HEK293 (cell line): Measurements from ENCODE around the gene PPDPF.

Source experiments
- CTCF ChIA-PET: fragments of 350-600 bp; formaldehyde crosslinking; extraction: SDS; loops from one replicate; lab custom pipeline; 2021; ENCODE audit warnings: antibody characterized with exemption; lab: Yijun Ruan, JAX
- POLR2A ChIA-PET: fragments of 300-600 bp; formaldehyde crosslinking; extraction: SDS; loops from one replicate; lab custom pipeline; 2020; ENCODE audit warnings: antibody characterized with exemption, inconsistent platforms; lab: Yijun Ruan, JAX
- H3K27ac ChIP-seq: fragments of 200-500 bp; sonication (Bioruptor generic); 2 replicates; pipeline ENCODE4 v1.5.1; 2014; ENCODE audit warnings: low read depth, low read length, control low read depth, inconsistent platforms; ENCODE audit errors: extremely low read depth
- H3K36me3 ChIP-seq, 2 experiments: fragments of 200-500 bp in 1 of 2; sonication (Bioruptor generic) in 1 of 2; 1 replicate in 1 of 2; 2 replicates in 1 of 2; pipeline ENCODE4 v1.5.1; 2014 to 2017; ENCODE audit warnings: inconsistent platforms in 2 of 2, low read length in 2 of 2; ENCODE audit not compliant: control insufficient read depth in 2 of 2, insufficient read depth in 1 of 2
- H3K4me1 ChIP-seq: fragments of 200-500 bp; sonication (Bioruptor generic); 2 replicates; pipeline ENCODE4 v1.5.1; 2014; ENCODE audit warnings: mild to moderate bottlenecking, low read length, inconsistent platforms; ENCODE audit not compliant: control insufficient read depth, insufficient read depth
- H3K4me3 ChIP-seq: 2 replicates; pipeline ENCODE4 v1.5.1; 2011; ENCODE audit warnings: low read depth, mild to moderate bottlenecking, control low read depth, low read length, moderate library complexity
- H3K9me3 ChIP-seq: fragments of 200-500 bp; sonication (Bioruptor generic); 2 replicates; pipeline ENCODE4 v1.5.1; 2014; ENCODE audit warnings: low read depth, low read length, inconsistent platforms; ENCODE audit not compliant: control insufficient read depth, insufficient read depth
- HOXC10 ChIP-seq: sonication (generic); formaldehyde crosslinking; IDR thresholded peaks from 2 replicates; pipeline ENCODE4 v1.8.1; 2023; ENCODE audit warnings: mild to moderate bottlenecking, missing genetic modification reagents
- PRDM1 ChIP-seq: fragments of 450-650 bp; formaldehyde crosslinking; IDR thresholded peaks from 2 replicates; pipeline ENCODE4; 2016; ENCODE audit warnings: missing biosample characterization, missing genetic modification characterization
- REPIN1 ChIP-seq: fragments of 450-650 bp; formaldehyde crosslinking; IDR thresholded peaks from 2 replicates; pipeline ENCODE4 v1.5.1; 2017; ENCODE audit warnings: missing biosample characterization, missing genetic modification characterization, low read depth
- ZNF146 ChIP-seq: fragments of 450-650 bp; formaldehyde crosslinking; IDR thresholded peaks from 2 replicates; pipeline ENCODE4 v1.5.1; 2016; ENCODE audit warnings: missing biosample characterization, missing genetic modification characterization
- ZNF223 ChIP-seq: fragments of 450-650 bp; formaldehyde crosslinking; IDR thresholded peaks from 2 replicates; pipeline ENCODE4 v1.5.1; 2016; ENCODE audit warnings: missing biosample characterization, missing genetic modification characterization
- ZNF23 ChIP-seq: fragments of 450-650 bp; formaldehyde crosslinking; IDR thresholded peaks from 2 replicates; pipeline ENCODE4 v1.5.1; 2016; ENCODE audit warnings: missing biosample characterization, missing genetic modification characterization, borderline replicate concordance
- ZNF350 ChIP-seq: fragments of 450-650 bp; formaldehyde crosslinking; IDR thresholded peaks from 2 replicates; pipeline ENCODE4 v1.5.0; 2017; ENCODE audit warnings: missing biosample characterization, mild to moderate bottlenecking, missing genetic modification characterization
- ZNF473 ChIP-seq: fragments of 450-650 bp; formaldehyde crosslinking; IDR thresholded peaks from 2 replicates; pipeline ENCODE4 v1.5.1; 2017; ENCODE audit warnings: missing biosample characterization, missing genetic modification characterization
- ZNF560 ChIP-seq: fragments of 450-650 bp; formaldehyde crosslinking; IDR thresholded peaks from 2 replicates; pipeline ENCODE4 v1.5.1; 2017; ENCODE audit warnings: missing biosample characterization, missing genetic modification characterization, borderline replicate concordance
- ZNF629 ChIP-seq: fragments of 450-650 bp; formaldehyde crosslinking; IDR thresholded peaks from 2 replicates; pipeline ENCODE4 v1.5.1; 2017; ENCODE audit warnings: missing biosample characterization, missing genetic modification characterization
- ZNF76 ChIP-seq: fragments of 450-650 bp; formaldehyde crosslinking; IDR thresholded peaks from 2 replicates; pipeline ENCODE4; 2016; ENCODE audit warnings: low read depth, missing biosample characterization, missing genetic modification characterization, borderline replicate concordance
- ZNF777 ChIP-seq: fragments of 450-650 bp; formaldehyde crosslinking; IDR thresholded peaks from 2 replicates; pipeline ENCODE4 v1.5.1; 2017; ENCODE audit warnings: missing biosample characterization, missing genetic modification characterization, borderline replicate concordance
- TF ChIP-seq, protein P1 (sequence below): fragments of 450-650 bp; formaldehyde crosslinking; IDR thresholded peaks from 2 replicates; pipeline ENCODE4 v1.5.1; 2016; ENCODE audit warnings: missing biosample characterization, missing genetic modification characterization
- TF ChIP-seq, protein P2 (sequence below): fragments of 450-650 bp; formaldehyde crosslinking; IDR thresholded peaks from 2 replicates; pipeline ENCODE4 v1.5.1; 2016; ENCODE audit warnings: missing biosample characterization, missing genetic modification characterization
- TF ChIP-seq, protein P3 (sequence below): fragments of 450-650 bp; formaldehyde crosslinking; IDR thresholded peaks from 2 replicates; pipeline ENCODE4 v1.5.1; 2016; ENCODE audit warnings: missing biosample characterization, missing genetic modification characterization
- TF ChIP-seq, protein P4 (sequence below): fragments of 450-650 bp; formaldehyde crosslinking; IDR thresholded peaks from 2 replicates; pipeline ENCODE4 v1.5.1; 2016; ENCODE audit warnings: missing biosample characterization, missing genetic modification characterization

The PPDPF gene

DNA sequence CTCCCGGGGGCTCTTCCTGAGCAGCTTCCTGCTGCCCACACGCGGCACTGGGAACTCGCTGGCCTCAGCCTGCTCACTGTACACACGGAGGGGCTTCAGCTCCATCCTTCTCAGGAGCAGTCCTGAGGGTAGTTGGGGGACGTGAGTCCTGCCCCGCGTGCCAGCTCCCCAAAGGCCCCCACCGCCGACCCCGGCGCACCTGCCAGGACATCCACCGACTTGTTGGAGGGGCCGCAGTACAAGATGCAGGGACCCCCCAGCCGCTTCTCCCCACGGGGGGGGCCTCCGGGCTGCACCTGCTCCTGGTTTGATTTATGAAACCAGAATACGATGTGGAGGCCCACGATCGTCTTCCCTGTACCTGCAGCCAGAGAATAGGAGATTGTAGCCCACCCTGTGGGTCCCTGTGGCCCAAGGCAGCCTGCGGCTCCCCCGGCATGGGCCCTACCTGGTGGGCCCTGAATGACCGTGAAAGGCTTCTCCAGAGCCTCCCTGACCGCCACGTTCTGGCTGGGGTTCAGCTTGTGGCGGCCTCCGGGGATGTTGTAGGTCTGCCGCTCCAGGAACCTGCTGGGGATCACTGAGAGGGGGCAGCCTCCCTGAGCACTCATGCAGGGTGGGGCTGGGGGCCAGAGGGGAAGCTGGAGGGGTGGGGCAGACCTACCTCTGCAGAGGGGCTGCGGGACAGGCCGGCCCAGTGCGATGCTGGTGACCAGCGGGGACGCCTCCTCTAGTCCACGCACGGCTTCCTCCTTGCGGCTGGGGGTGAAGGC, 41.2 kb downstream of the PPDPF start:
- H3K36me3 ChIP-seq: peaks cover 0 to 41% of the 10 kb centered on the region in 2 experiments; a peak in 1 of 3 replicates
- H3K4me3 ChIP-seq: no peak overlapping the region
- TF ChIP-seq, protein P1, sequence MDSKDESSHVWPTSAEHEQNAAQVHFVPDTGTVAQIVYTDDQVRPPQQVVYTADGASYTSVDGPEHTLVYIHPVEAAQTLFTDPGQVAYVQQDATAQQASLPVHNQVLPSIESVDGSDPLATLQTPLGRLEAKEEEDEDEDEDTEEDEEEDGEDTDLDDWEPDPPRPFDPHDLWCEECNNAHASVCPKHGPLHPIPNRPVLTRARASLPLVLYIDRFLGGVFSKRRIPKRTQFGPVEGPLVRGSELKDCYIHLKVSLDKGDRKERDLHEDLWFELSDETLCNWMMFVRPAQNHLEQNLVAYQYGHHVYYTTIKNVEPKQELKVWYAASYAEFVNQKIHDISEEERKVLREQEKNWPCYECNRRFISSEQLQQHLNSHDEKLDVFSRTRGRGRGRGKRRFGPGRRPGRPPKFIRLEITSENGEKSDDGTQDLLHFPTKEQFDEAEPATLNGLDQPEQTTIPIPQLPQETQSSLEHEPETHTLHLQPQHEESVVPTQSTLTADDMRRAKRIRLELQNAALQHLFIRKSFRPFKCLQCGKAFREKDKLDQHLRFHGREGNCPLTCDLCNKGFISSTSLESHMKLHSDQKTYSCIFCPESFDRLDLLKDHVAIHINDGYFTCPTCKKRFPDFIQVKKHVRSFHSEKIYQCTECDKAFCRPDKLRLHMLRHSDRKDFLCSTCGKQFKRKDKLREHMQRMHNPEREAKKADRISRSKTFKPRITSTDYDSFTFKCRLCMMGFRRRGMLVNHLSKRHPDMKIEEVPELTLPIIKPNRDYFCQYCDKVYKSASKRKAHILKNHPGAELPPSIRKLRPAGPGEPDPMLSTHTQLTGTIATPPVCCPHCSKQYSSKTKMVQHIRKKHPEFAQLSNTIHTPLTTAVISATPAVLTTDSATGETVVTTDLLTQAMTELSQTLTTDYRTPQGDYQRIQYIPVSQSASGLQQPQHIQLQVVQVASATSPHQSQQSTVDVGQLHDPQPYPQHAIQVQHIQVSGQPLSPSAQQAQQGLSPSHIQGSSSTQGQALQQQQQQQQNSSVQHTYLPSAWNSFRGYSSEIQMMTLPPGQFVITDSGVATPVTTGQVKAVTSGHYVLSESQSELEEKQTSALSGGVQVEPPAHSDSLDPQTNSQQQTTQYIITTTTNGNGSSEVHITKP (tag by site-specific recombination): no peak
- TF ChIP-seq ZNF473 (tag by site-specific recombination) (no peak), ZNF146 (tag by site-specific recombination) (no peak), ZNF560 (no peak), ZNF777 (no peak), ZNF350 (tag by site-specific recombination) (no peak)
- TF ChIP-seq, protein P2, sequence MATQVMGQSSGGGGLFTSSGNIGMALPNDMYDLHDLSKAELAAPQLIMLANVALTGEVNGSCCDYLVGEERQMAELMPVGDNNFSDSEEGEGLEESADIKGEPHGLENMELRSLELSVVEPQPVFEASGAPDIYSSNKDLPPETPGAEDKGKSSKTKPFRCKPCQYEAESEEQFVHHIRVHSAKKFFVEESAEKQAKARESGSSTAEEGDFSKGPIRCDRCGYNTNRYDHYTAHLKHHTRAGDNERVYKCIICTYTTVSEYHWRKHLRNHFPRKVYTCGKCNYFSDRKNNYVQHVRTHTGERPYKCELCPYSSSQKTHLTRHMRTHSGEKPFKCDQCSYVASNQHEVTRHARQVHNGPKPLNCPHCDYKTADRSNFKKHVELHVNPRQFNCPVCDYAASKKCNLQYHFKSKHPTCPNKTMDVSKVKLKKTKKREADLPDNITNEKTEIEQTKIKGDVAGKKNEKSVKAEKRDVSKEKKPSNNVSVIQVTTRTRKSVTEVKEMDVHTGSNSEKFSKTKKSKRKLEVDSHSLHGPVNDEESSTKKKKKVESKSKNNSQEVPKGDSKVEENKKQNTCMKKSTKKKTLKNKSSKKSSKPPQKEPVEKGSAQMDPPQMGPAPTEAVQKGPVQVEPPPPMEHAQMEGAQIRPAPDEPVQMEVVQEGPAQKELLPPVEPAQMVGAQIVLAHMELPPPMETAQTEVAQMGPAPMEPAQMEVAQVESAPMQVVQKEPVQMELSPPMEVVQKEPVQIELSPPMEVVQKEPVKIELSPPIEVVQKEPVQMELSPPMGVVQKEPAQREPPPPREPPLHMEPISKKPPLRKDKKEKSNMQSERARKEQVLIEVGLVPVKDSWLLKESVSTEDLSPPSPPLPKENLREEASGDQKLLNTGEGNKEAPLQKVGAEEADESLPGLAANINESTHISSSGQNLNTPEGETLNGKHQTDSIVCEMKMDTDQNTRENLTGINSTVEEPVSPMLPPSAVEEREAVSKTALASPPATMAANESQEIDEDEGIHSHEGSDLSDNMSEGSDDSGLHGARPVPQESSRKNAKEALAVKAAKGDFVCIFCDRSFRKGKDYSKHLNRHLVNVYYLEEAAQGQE (tag by site-specific recombination): no peak
- H3K4me1 ChIP-seq: no peaks in the 10 kb centered on the region
- CTCF ChIA-PET: no interaction called here
- POLR2A ChIA-PET: interaction anchor here (1.5 kb wide), 1 partner anchor 12 kb away, joined by 4 read pairs; the partner anchor contains the start of gene HELZ2
- no peaks in the 10 kb centered on the region for H3K9me3 ChIP-seq
- no peak overlapping the region for H3K27ac ChIP-seq

DNA sequence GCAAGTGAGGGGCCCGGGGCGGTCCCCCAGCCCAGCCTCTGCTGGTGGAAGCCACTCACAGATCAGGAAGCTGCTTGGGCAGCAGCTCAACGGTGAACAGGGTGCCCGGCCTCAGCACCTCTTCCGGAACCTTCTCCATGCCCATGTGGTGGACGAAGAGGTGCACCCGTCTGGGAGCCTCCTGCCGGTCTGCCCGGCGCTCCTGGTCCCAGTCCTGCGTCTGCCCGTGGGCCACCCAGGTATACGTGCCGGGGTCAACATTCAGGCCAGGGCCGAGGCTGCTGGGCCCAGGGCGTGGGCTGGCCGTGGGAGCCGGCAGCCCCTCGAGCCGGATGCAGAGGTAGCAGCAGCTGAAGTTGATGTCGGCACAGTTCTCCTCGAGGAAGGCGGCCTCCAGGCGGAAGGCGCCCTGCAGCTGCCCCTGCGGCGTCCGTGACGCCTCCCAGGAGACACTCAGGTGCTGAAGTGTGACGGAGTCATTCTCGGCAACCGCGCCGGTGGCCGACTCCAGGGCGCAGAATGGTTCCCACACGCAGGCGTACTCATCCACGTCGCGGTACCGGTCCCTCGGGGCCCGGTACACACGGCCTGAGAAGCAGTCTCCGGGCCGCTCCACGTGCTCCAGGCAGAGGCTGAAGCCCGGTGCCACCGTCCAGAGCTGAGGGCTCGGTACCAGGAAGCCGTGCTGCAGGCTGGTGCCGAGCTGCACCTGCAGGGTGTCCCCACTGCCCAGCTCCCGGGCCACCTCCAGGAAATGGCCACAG, 42.1 kb downstream of the PPDPF start:
- ChIA-PET CTCF (interaction anchor here (0.7 kb wide), 1 partner anchor 9 kb away, joined by 3 read pairs; no protein-coding TSS in a partner anchor), POLR2A (no interaction called here)
- H3K4me3 ChIP-seq: no peak overlapping the region
- no peak overlapping the region for H3K27ac ChIP-seq
- no peaks in the 10 kb centered on the region for H3K9me3 ChIP-seq
- peaks cover 0 to 41% of the 10 kb centered on the region in 2 experiments; a peak in 1 of 3 replicates for H3K36me3 ChIP-seq
- no peaks in the 10 kb centered on the region for H3K4me1 ChIP-seq
- TF ChIP-seq, protein P3, sequence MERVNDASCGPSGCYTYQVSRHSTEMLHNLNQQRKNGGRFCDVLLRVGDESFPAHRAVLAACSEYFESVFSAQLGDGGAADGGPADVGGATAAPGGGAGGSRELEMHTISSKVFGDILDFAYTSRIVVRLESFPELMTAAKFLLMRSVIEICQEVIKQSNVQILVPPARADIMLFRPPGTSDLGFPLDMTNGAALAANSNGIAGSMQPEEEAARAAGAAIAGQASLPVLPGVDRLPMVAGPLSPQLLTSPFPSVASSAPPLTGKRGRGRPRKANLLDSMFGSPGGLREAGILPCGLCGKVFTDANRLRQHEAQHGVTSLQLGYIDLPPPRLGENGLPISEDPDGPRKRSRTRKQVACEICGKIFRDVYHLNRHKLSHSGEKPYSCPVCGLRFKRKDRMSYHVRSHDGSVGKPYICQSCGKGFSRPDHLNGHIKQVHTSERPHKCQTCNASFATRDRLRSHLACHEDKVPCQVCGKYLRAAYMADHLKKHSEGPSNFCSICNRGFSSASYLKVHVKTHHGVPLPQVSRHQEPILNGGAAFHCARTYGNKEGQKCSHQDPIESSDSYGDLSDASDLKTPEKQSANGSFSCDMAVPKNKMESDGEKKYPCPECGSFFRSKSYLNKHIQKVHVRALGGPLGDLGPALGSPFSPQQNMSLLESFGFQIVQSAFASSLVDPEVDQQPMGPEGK (tag by site-specific recombination): no peak
- TF ChIP-seq ZNF350 (tag by site-specific recombination) (no peak), ZNF76 (tag by site-specific recombination) (no peak), ZNF23 (tag by site-specific recombination) (no peak), ZNF223 (tag by site-specific recombination) (no peak), PRDM1 (tag by site-specific recombination) (no peak), REPIN1 (tag by site-specific recombination) (no peak), HOXC10 (no peak), ZNF629 (no peak)
- TF ChIP-seq, protein P4, sequence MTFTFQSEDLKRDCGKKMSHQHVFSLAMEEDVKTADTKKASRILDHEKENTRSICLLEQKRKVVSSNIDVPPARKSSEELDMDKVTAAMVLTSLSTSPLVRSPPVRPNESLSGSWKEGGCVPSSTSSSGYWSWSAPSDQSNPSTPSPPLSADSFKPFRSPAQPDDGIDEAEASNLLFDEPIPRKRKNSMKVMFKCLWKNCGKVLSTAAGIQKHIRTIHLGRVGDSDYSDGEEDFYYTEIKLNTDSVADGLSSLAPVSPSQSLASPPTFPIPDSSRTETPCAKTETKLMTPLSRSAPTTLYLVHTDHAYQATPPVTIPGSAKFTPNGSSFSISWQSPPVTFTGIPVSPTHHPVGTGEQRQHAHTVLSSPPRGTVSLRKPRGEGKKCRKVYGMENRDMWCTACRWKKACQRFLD: no peak
